Calu3 (cell line): Measurements from ENCODE around the gene LRRC27. TPM values are rescaled to one million over a fixed set of nuclear protein-coding genes. Genes with fewer than 3 reads are reported as not detected.

Experiments
- BruUV-seq: library from RNA; stranded (reverse); fragments of 400-500 nt; replicated peaks from 2 replicates; lab custom pipeline; 2021; lab: Mats Ljungman, UMichigan
- CTCF ChIA-PET: fragments of 300-600 bp; sonication (Branson Sonifier 250); formaldehyde crosslinking; loops from one replicate; lab custom pipeline; 2022; ENCODE audit warnings: antibody characterized with exemption; lab: Charles Lee
- DNase-seq: peaks from one replicate; pipeline ENCODE4 v3.0.0; 2022
- H3K27ac Mint-ChIP-seq: one replicate; pipeline ENCODE4 v1.8.0; 2022; ENCODE audit warnings: mixed read lengths; ENCODE audit not compliant: unreplicated experiment
- H3K27me3 Mint-ChIP-seq: one replicate; pipeline ENCODE4 v1.8.0; 2022; ENCODE audit warnings: mixed read lengths; ENCODE audit not compliant: unreplicated experiment
- H3K36me3 Mint-ChIP-seq: one replicate; pipeline ENCODE4 v1.8.0; 2022; ENCODE audit warnings: mild to moderate bottlenecking, moderate library complexity, mixed read lengths; ENCODE audit not compliant: insufficient read depth, unreplicated experiment
- H3K4me1 Mint-ChIP-seq: one replicate; pipeline ENCODE4 v1.8.0; 2022; ENCODE audit warnings: mild to moderate bottlenecking, low read depth, mixed read lengths; ENCODE audit not compliant: unreplicated experiment
- H3K4me3 Mint-ChIP-seq: one replicate; pipeline ENCODE4 v1.8.0; 2022; ENCODE audit warnings: mild to moderate bottlenecking, low read depth, moderate library complexity, mixed read lengths; ENCODE audit not compliant: unreplicated experiment
- H3K9me3 Mint-ChIP-seq: one replicate; pipeline ENCODE4 v1.8.0; 2022; ENCODE audit warnings: low read depth, mixed read lengths; ENCODE audit not compliant: unreplicated experiment
- CTCF ChIP-seq: fragments of 200-600 bp; IDR thresholded peaks from one replicate; pipeline ENCODE4 v1.8.0; 2022; ENCODE audit warnings: antibody characterized with exemption; ENCODE audit not compliant: unreplicated experiment
- intact Hi-C: fragments of 100-400 bp; cut with micrococcal nuclease; formaldehyde crosslinking; loops from one replicate; pipeline ENCODE4 v1.10.0; 2022; ENCODE audit not compliant: unreplicated experiment
- total RNA-seq: library from RNA; stranded (reverse); gene quantifications from 2 replicates; pipeline ENCODE4 v1.2.3, GENCODE V29; 2022

The LRRC27 gene
- total RNA-seq, 1 experiment from 2014 or later: 4.6 TPM

GRCh38 chr10:132356621-132357195 lies 24.7 kb downstream of the LRRC27 start:
- H3K4me3 Mint-ChIP-seq: no peak overlapping the region
- H3K27me3 Mint-ChIP-seq: no peaks in the 10 kb centered on the region
- BruUV-seq: no TSS peak
- DNase-seq: no peak
- peaks cover 6% of the 10 kb centered on the region for H3K36me3 Mint-ChIP-seq
- no peak for TF ChIP-seq CTCF
- H3K27ac Mint-ChIP-seq: no peak overlapping the region
- no peaks in the 10 kb centered on the region for H3K4me1 Mint-ChIP-seq
- intact Hi-C loops: no loop called here
- CTCF ChIA-PET: no interaction called here
- H3K9me3 Mint-ChIP-seq: no peaks in the 10 kb centered on the region

GRCh38 chr10:132357286-132358058 lies 25.5 kb downstream of the LRRC27 start:
- H3K36me3 Mint-ChIP-seq: peaks cover 11% of the 10 kb centered on the region
- no peak overlapping the region for H3K4me3 Mint-ChIP-seq
- no peak for TF ChIP-seq CTCF
- no peak overlapping the region for H3K27ac Mint-ChIP-seq
- intact Hi-C loops: no loop called here
- no TSS peak for BruUV-seq
- no peaks in the 10 kb centered on the region for H3K4me1 Mint-ChIP-seq
- H3K27me3 Mint-ChIP-seq: no peaks in the 10 kb centered on the region
- CTCF ChIA-PET: no interaction called here
- H3K9me3 Mint-ChIP-seq: no peaks in the 10 kb centered on the region
- no peak for DNase-seq

- CTCF ChIA-PET: no interaction called here
- H3K27me3 Mint-ChIP-seq: no peaks in the 10 kb centered on the region
- H3K36me3 Mint-ChIP-seq: peaks cover 8% of the 10 kb centered on the region
- no peak overlapping the region for H3K4me3 Mint-ChIP-seq
- BruUV-seq: no TSS peak
- no peak overlapping the region for H3K27ac Mint-ChIP-seq
- intact Hi-C loops: no loop called here
- DNase-seq: no peak
- H3K9me3 Mint-ChIP-seq: no peaks in the 10 kb centered on the region
- TF ChIP-seq CTCF: no peak
- no peaks in the 10 kb centered on the region for H3K4me1 Mint-ChIP-seq
Observed at GRCh38 chr10:132359305-132360040, 27.5 kb downstream of the LRRC27 start.

- Mint-ChIP-seq H3K4me1 (no peaks in the 10 kb centered on the region), H3K27ac (no peak overlapping the region), H3K27me3 (no peaks in the 10 kb centered on the region), H3K9me3 (no peaks in the 10 kb centered on the region), H3K36me3 (peaks cover 5% of the 10 kb centered on the region), H3K4me3 (no peak overlapping the region)
- intact Hi-C loops: no loop called here
- no TSS peak for BruUV-seq
- TF ChIP-seq CTCF: no peak
- CTCF ChIA-PET: interaction anchor here (1.0 kb wide), 1 partner anchor 53 kb away, joined by 6 read pairs; the partner anchor contains the start of gene STK32C
- peak; percentile 16 for DNase-seq
Observed at GRCh38 chr10:132360766-132361447, 28.9 kb downstream of the LRRC27 start.
